NCI-H2081 (cell line): Measurements from ENCODE around the gene TMEM91.
A peak's percentile ranks its signal among the peaks of the same experiment; 100 is the strongest.
"Not testable (repeated sequence)": the region's sequence is repeated elsewhere in the genome, so short reads cannot be mapped to it uniquely, and the experiment has no call there.

Experiments used
- DNase-seq, 2 experiments: peaks; one replicate each; lab custom pipeline; 2025; lab: John Stamatoyannopoulos, UW

The TMEM91 gene

DNA sequence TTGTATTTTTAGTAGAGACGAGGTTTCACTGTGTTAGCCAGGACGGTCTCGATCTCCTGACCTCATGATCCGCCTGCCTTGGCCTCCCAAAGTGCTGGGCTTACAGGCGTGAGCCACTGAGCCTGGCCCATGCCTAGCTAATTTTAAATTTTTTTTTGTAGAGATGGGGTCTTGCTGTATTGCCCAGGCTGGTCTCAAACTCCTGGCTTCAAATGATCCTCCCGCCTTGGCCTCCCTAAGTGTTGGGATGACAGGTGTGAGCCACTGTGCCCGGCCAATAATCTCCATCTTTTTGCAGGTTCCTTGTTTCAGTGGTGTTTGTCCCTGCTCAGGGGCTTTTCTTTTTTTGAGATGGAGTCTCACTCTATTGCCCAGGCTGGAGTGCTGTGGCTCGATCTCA, 5.2 kb downstream of the TMEM91 start:
- not testable (repeated sequence) for DNase-seq

- DNase-seq: no peak
Observed at GRCh38 chr19:41384351-41384750, 8.0 kb downstream of the TMEM91 start.

DNA sequence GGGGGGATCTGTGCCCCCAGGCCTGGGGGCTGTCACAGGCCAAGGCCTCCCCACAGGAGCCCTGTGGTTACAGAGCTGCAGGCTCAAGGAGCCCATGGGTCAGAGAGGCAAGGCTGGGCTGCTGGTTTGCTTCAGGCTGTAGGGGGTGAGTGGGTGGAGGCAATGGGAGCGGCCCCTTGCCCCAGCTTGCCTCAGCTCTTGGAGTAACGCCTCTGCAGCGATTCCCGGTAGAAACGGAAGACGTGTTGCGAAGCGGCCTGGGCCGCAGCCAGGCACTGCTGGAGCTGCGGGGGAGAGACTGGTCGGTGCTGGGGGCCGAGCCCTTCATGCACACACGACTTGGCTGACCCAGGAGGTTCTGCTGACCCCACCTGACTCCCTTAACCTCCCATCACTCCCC, 10.1 kb downstream of the TMEM91 start:
- no peak for DNase-seq

GRCh38 chr19:41391618-41392017, 15.3 kb downstream of the TMEM91 start:
- no peak for DNase-seq

DNA sequence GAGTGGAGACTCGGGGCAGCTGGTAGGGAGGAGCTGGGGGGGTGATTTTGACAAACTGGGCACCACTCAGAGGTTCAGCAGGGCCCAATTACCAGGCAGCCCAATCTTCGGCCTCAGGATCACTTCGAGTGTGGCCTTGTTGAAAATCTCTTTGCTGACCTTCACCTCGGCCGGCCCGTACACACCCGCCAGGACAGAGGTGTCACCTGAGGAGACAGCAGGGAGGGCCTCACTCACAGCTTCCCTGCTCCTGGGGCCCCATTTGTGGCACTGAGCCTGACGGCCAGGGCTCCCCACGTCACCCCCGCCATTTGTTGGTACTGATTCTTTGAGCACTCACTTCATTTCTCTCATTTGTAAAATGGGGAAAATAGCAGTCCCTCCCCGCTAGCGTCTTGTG, 16.4 kb downstream of the TMEM91 start:
- no peak for DNase-seq

- DNase-seq: no peak
Observed at GRCh38 chr19:41395355-41395754, 19.0 kb downstream of the TMEM91 start.

- peak; percentile 99 for DNase-seq
Observed at GRCh38 chr19:41397086-41398049, 21.0 kb downstream of the TMEM91 start, which contains the start of the genes BCKDHA and EXOSC5. Gene BCKDHA (plus strand): TSS chr19:41397818. CDS start chr19:41397828, 10 bp downstream. Gene EXOSC5 (minus strand): TSS chr19:41397359. CDS start chr19:41397328, 31 bp downstream.

DNA sequence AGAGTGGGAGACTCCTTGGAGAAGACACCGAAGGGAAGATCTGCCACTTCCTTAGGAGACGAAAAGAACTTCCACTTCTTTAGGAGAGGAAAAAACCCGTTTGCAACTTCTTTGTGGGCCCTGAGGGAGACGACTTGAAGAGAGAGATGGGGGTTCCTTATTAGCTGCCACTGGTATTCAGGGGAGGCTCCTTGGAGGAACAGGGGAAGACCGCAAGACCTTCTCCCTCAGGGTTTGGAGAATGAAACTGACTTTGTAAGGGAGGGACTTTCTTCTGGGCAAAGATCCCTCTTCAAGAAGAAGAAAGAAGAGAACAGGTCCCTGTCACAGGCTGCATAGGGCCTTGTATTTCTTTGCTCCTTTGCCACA, 21.7 kb downstream of the TMEM91 start:
- no peak for DNase-seq

- no peak for DNase-seq
Observed at GRCh38 chr19:41398598-41398997, 22.3 kb downstream of the TMEM91 start.

DNA sequence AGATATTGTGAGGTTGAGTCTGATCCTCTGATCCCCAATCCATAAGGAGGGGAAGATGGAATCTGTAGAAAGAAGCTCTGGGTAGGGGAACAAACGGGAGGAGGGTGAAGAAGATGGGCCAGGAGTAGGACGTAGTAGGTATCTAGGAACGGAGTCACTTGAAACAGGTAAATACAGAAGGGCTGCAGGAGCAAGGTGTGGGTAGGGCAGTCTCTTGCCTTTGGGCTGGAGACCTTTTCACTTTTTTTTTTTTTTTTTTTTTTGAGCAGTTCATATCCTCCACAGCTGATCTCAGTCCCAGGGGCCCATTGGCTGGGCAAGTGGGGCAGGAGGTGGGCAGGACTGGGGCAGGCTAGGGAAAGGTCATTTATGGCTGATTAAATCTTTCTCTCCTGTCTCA, 22.8 kb downstream of the TMEM91 start:
- no peak for DNase-seq

GRCh38 chr19:41399525-41399924, 23.2 kb downstream of the TMEM91 start:
- no peak for DNase-seq

DNA sequence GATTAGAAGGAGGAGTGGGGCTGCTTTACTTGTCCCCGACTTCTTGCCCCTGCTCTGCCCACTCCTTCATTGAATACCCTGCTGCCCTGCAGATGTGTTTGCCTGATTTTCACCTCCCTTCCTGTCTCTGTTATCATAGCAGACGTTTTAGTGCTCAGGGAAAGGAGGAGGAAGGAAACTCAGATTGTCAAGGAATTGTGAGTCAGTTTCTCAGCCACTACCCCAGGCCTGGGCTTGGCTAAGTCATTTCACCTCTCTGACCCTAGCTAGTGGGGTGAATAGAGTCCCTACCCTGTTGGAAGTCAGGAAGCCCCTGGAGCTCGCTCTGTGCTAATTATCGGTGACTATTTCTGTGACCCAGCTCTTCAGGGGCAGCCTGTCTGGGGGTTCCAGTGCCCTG, 25.1 kb downstream of the TMEM91 start:
- DNase-seq: no peak

GRCh38 chr19:41402010-41402409, 25.7 kb downstream of the TMEM91 start:
- no peak for DNase-seq

DNA sequence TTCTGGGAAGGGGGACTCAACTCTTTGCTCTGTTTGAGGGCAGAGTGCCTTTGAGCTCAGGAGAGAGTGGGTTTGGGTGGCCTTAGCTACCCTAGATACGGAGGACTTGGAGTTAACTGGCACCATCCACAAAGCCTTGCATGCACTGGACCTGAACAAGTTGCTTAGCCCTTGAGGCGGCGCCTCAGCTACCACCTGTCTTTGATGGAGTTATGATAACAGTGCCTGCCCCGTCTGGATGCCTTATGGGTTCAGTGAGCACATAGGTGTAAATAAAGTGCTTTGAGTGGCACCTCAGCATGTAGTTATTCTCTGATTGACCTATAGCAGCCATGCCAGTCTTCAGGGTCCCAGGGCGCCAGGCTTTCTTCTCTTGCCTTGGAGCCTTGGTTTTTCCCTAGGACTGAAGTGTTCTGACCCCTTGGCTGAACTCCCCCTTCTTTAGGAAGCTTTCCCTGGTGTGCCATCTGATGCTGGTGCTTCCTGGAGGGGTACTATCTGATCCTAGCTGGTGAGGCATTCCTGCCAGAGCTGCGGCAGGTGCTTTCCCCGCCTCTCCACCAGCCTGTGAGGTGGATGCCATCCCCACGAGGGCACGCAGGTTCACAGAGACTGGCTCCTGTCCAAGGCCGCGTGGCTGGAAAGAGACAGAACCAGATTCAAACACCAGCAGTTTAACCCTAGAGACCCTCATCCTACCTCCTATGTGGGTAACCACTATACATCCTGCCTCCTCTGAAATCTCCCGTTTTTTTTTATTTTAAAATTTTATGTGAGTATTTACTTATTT, 27.0 kb downstream of the TMEM91 start:
- no peak for DNase-seq

DNA sequence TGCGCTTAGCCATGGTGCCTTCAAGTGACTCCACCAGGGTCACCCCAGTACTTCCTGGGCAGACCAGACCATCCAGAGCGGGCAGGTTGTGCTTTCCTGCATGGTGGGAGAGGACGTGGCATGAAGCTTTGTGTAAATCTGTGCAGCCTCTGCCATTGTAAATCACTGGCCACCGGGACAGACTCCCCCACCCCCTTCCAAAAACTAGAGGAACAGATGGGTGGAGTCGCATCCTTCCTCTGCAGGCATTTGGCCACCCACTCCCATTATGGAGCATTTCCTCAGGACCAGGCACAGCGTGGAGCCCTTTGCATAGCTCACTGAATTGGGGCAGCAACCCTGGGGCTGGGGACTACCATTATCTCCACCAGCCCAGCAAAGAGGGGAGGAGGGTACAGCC, 29.4 kb downstream of the TMEM91 start:
- no peak for DNase-seq

DNA sequence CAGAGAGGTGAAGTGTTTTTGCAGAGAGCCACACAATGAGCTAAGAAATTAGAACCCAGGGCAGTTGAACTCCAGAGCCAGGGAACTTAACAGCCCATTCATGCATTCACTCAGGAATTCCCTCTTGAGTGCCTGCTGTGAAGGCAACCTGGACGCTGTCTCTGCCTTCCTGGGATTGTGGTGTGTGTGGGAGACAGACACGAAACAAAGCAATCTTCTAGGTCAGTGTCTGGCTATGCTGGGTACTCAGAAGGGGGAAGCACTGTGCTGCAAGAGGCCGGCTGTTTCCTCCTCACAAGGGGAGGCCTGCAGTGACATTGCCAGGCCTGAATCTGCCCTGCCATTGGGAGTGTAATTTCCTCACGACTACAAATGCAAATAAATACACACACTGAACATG, 30.9 kb downstream of the TMEM91 start:
- no peak for DNase-seq

GRCh38 chr19:41408256-41408655, 31.9 kb downstream of the TMEM91 start:
- DNase-seq: no peak

GRCh38 chr19:41408846-41409245, 32.5 kb downstream of the TMEM91 start:
- not testable (repeated sequence) for DNase-seq

DNA sequence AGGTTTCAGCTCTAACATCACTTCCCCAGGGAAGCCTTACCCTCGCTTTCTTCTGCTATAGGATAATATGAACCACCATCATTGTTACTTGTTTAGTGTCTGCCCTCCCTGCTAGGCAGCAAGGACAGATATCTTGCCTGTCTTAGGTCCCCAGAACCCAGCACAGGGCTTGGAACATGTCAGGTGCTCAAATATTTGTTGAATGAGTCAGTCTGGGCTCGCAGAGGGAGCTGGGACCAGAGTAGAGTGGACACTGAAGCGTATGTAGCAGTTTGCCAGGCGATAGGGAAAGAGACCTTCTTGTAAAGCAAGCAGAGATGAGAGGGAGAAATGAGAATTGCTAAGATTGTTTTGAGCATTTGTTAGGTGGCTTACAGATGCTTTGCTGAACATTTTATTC, 33.0 kb downstream of the TMEM91 start:
- no peak for DNase-seq

DNA sequence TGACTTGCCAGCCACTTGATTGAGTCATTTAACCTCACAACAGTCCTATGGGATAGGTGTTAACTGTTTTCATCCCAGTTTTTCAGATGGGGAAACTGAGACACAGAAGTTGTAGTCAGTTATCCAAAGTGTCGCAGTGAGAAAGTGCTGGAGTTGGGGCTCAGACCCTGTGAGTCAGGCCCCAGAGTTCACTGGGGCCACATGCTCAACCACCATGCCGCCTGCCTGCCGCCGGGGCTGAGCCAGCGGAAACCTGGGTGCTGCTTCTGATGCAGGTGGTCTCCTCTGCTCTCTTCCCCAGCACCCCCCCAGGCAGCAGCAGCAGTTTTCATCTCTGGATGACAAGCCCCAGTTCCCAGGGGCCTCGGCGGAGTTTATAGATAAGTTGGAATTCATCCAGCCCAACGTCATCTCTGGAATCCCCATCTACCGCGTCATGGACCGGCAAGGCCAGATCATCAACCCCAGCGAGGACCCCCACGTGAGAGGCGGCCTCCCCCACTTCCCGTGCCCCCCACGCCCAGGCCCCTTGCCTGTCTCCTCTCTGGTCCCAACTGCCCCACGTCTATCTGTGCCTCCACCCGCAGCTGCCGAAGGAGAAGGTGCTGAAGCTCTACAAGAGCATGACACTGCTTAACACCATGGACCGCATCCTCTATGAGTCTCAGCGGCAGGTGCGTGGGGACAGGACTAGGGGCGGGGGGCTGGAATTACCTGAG, 34.2 kb downstream of the TMEM91 start:
- DNase-seq: no peak

- no peak for DNase-seq
Observed at GRCh38 chr19:41411100-41411967, 35.0 kb downstream of the TMEM91 start.
